OCI-LY3 (cell line): Measurements from ENCODE around the gene CD40.

Source experiments
- CTCF ChIP-seq: fragments of 200-600, 300-600 bp; sonication (generic); IDR thresholded peaks from 2 replicates; pipeline ENCODE4 v1.5.1; 2014; ENCODE audit warnings: antibody characterized with exemption, low read length, low read depth
- EZH2phosphoT487 ChIP-seq: fragments of 200-600 bp; shearing (Covaris generic); IDR thresholded peaks from 2 replicates; pipeline ENCODE4 v1.6.1; 2018; ENCODE audit warnings: antibody characterized with exemption, mixed run types, low read depth

GRCh38 chr20:46073443-46073842, 44.7 kb upstream of the CD40 start:
- TF ChIP-seq CTCF, result no peak
- TF ChIP-seq EZH2phosphoT487, result no peak
